Stimulated activated CD4-positive, alpha-beta T cell treated with anti-CD3 and anti-CD28 coated beads, Interleukin-2, amount 100 ng/mL, for 4 hours (primary cell): ENCODE results near the gene GSN.

Source experiments
- DNase-seq: peaks from one replicate; pipeline ENCODE4 v3.0.0-alpha.2; 2020; ENCODE audit warnings: low read depth

The GSN gene

GRCh38 chr9:121323449-121324151 is 55.6 kb downstream of the GSN start:
- no peak for DNase-seq

GRCh38 chr9:121324316-121324715 is 56.4 kb downstream of the GSN start:
- no peak for DNase-seq

- no peak for DNase-seq
Observed at GRCh38 chr9:121324755-121325154, 56.8 kb downstream of the GSN start.

- no peak for DNase-seq
Observed at GRCh38 chr9:121325387-121325786, 57.4 kb downstream of the GSN start.

- DNase-seq: no peak
Observed at GRCh38 chr9:121326130-121326838, 58.3 kb downstream of the GSN start.

GRCh38 chr9:121326901-121327613 is 59.1 kb downstream of the GSN start:
- no peak for DNase-seq

GRCh38 chr9:121328476-121328875 is 60.5 kb downstream of the GSN start:
- no peak for DNase-seq

GRCh38 chr9:121328876-121329681 is 61.1 kb downstream of the GSN start:
- no peak for DNase-seq

GRCh38 chr9:121331549-121331948 is 63.6 kb downstream of the GSN start:
- no peak for DNase-seq

GRCh38 chr9:121331992-121332685 is 64.2 kb downstream of the GSN start:
- no peak for DNase-seq

- no peak for DNase-seq
Observed at GRCh38 chr9:121333950-121334773, 66.2 kb downstream of the GSN start.

- no peak for DNase-seq
Observed at GRCh38 chr9:121336665-121337064, 68.7 kb downstream of the GSN start.

- DNase-seq: no peak
Observed at GRCh38 chr9:121339437-121339836, 71.5 kb downstream of the GSN start.

- no peak for DNase-seq
Observed at GRCh38 chr9:121340676-121341392, 72.9 kb downstream of the GSN start.

- no peak for DNase-seq
Observed at GRCh38 chr9:121344184-121344583, 76.2 kb downstream of the GSN start.

- no peak for DNase-seq
Observed at GRCh38 chr9:121345070-121345469, 77.1 kb downstream of the GSN start.

GRCh38 chr9:121348221-121348620 is 80.3 kb downstream of the GSN start:
- DNase-seq: no peak

GRCh38 chr9:121349009-121349408 is 81.0 kb downstream of the GSN start:
- DNase-seq: no peak

- no peak for DNase-seq
Observed at GRCh38 chr9:121350036-121350435, 82.1 kb downstream of the GSN start.

- no peak for DNase-seq
Observed at GRCh38 chr9:121350993-121351561, 83.1 kb downstream of the GSN start.
